ENCODE results near the gene HMGN1. TPM values are rescaled to one million over a fixed set of nuclear protein-coding genes. Genes with fewer than 3 reads are reported as not detected.

Gene HMGN1
- total RNA-seq, 2 experiments from 2014 or later = 415 to 416 TPM

GRCh38 chr21:39321424-39321823 lies 27.5 kb downstream of the HMGN1 start:
- POLR2A ChIA-PET = no interaction called here
- ATAC-seq = no peak
- CTCF ChIA-PET = no interaction called here
- no peaks in the 10 kb centered on the region for H3K27me3 Mint-ChIP-seq
- no peak for TF ChIP-seq CTCF (IDR thresholded peaks at IDR 0.05)
- DNase-seq = no peak
- intact Hi-C loops (cut with micrococcal nuclease) = no loop called here
- no peaks in the 10 kb centered on the region for H3K36me3 Mint-ChIP-seq (ENCODE audit: low read depth)
- H3K4me3 Mint-ChIP-seq = no peak overlapping the region
- no peak overlapping the region for H3K27ac Mint-ChIP-seq
- no peaks in the 10 kb centered on the region for H3K9me3 Mint-ChIP-seq
- no peaks in the 10 kb centered on the region for H3K4me1 Mint-ChIP-seq (ENCODE audit: low read depth)

GRCh38 chr21:39319814-39320332 lies 29.0 kb downstream of the HMGN1 start:
- DNase-seq = no peak
- Mint-ChIP-seq H3K27me3 (no peaks in the 10 kb centered on the region), H3K9me3 (no peaks in the 10 kb centered on the region), H3K36me3 (ENCODE audit: low read depth) (no peaks in the 10 kb centered on the region), H3K4me1 (ENCODE audit: low read depth) (peaks cover 9% of the 10 kb centered on the region), H3K27ac (no peak overlapping the region), H3K4me3 (no peak overlapping the region)
- intact Hi-C loops (cut with micrococcal nuclease) = no loop called here
- ChIA-PET POLR2A (no interaction called here), CTCF (no interaction called here)
- TF ChIP-seq CTCF (IDR thresholded peaks at IDR 0.05) = no peak
- no peak for ATAC-seq

- peaks cover 14% of the 10 kb centered on the region for H3K4me1 Mint-ChIP-seq (ENCODE audit: low read depth)
- no peaks in the 10 kb centered on the region for H3K36me3 Mint-ChIP-seq (ENCODE audit: low read depth)
- CTCF ChIA-PET = no interaction called here
- H3K27ac Mint-ChIP-seq = no peak overlapping the region
- POLR2A ChIA-PET = interaction anchor here (7.9 kb wide), 1 partner anchor 28 kb away, joined by 111 read pairs; the partner anchor contains the start of gene HMGN1
- H3K27me3 Mint-ChIP-seq = no peaks in the 10 kb centered on the region
- DNase-seq = no peak
- no peak for TF ChIP-seq CTCF (IDR thresholded peaks at IDR 0.05)
- intact Hi-C loops (cut with micrococcal nuclease) = no loop called here
- H3K9me3 Mint-ChIP-seq = no peaks in the 10 kb centered on the region
- no peak for ATAC-seq
- no peak overlapping the region for H3K4me3 Mint-ChIP-seq
Observed at GRCh38 chr21:39319251-39319756, 29.6 kb downstream of the HMGN1 start.

GRCh38 chr21:39318091-39318959 lies 30.6 kb downstream of the HMGN1 start:
- ChIA-PET POLR2A (interaction anchor here (0.6 to 7.9 kb wide), 2 partner anchors 29 to 79 kb away, joined by 3 to 111 read pairs; partner anchors contain the start of gene HMGN1), CTCF (interaction anchor here (1.2 kb wide), 1 partner anchor 33 kb away, joined by 3 read pairs; no protein-coding TSS in a partner anchor)
- H3K4me1 Mint-ChIP-seq (ENCODE audit: low read depth) = peaks cover 15% of the 10 kb centered on the region
- DNase-seq (no peak), ATAC-seq (no peak)
- no peak overlapping the region for H3K27ac Mint-ChIP-seq
- TF ChIP-seq CTCF (IDR thresholded peaks at IDR 0.05) = no peak
- no peaks in the 10 kb centered on the region for H3K9me3 Mint-ChIP-seq
- H3K4me3 Mint-ChIP-seq = no peak overlapping the region
- H3K36me3 Mint-ChIP-seq (ENCODE audit: low read depth) = no peaks in the 10 kb centered on the region
- intact Hi-C loops (cut with micrococcal nuclease) = no loop called here
- no peaks in the 10 kb centered on the region for H3K27me3 Mint-ChIP-seq

Measured in activated CD8-positive, alpha-beta T cell treated with anti-CD3 and anti-CD28 coated beads for 36 hours (primary cell).